Endothelial cell (in vitro differentiated cells): ENCODE results near the gene GABRG3. TPM values are rescaled to one million over a fixed set of nuclear protein-coding genes. Genes with fewer than 3 reads are reported as not detected.

Experiments
- DNase-seq: peaks from one replicate; pipeline ENCODE4 v3.0.0; 2021; ENCODE audit warnings: low spot score
- H3K27ac Mint-ChIP-seq: one replicate; pipeline ENCODE4 v1.8.0; 2021; ENCODE audit warnings: mixed read lengths, inconsistent platforms; ENCODE audit not compliant: unreplicated experiment
- H3K27me3 Mint-ChIP-seq: one replicate; pipeline ENCODE4 v1.8.0; 2021; ENCODE audit warnings: mild to moderate bottlenecking, moderate library complexity, mixed read lengths, inconsistent platforms; ENCODE audit not compliant: unreplicated experiment
- H3K36me3 Mint-ChIP-seq: one replicate; pipeline ENCODE4 v1.8.0; 2021; ENCODE audit warnings: mild to moderate bottlenecking, low read depth, mixed read lengths, inconsistent platforms; ENCODE audit not compliant: unreplicated experiment
- H3K4me1 Mint-ChIP-seq: one replicate; pipeline ENCODE4 v1.8.0; 2021; ENCODE audit warnings: mild to moderate bottlenecking, mixed read lengths, inconsistent platforms; ENCODE audit not compliant: unreplicated experiment
- H3K4me3 Mint-ChIP-seq: one replicate; pipeline ENCODE4 v1.8.0; 2021; ENCODE audit warnings: mild to moderate bottlenecking, mixed read lengths, inconsistent platforms; ENCODE audit not compliant: unreplicated experiment
- H3K9me3 Mint-ChIP-seq: one replicate; pipeline ENCODE4 v1.8.0; 2021; ENCODE audit warnings: mixed read lengths, inconsistent platforms; ENCODE audit not compliant: unreplicated experiment
- CTCF ChIP-seq: fragments of 200-600 bp; sonication (generic); IDR thresholded peaks from one replicate; pipeline ENCODE4 v1.5.0; 2021; ENCODE audit warnings: antibody characterized with exemption; ENCODE audit not compliant: unreplicated experiment
- total RNA-seq: library from RNA; stranded (reverse); fragmentation: NEBNext Ultra II Directional; extraction: Animal tissue kit (Norgen Biotek cat#: 25700); gene quantifications from one replicate; pipeline ENCODE4 v1.2.1, GENCODE V29; 2021; ENCODE audit not compliant: unreplicated experiment

GABRG3 gene
- total RNA-seq, 1 donor from 2014 or later, result 0.21 TPM

GRCh38 chr15:27125185-27125584, 154.2 kb downstream of the GABRG3 start:
- H3K27me3 Mint-ChIP-seq, result no peaks in the 10 kb centered on the region
- no peaks in the 10 kb centered on the region for H3K4me1 Mint-ChIP-seq
- no peaks in the 10 kb centered on the region for H3K36me3 Mint-ChIP-seq
- no peak for TF ChIP-seq CTCF
- no peak for DNase-seq
- H3K27ac Mint-ChIP-seq, result no peak overlapping the region
- no peaks in the 10 kb centered on the region for H3K9me3 Mint-ChIP-seq
- H3K4me3 Mint-ChIP-seq, result no peak overlapping the region

GRCh38 chr15:27126449-27126848, 155.5 kb downstream of the GABRG3 start:
- Mint-ChIP-seq H3K36me3 (no peaks in the 10 kb centered on the region), H3K27me3 (no peaks in the 10 kb centered on the region), H3K4me3 (no peak overlapping the region), H3K4me1 (no peaks in the 10 kb centered on the region), H3K9me3 (no peaks in the 10 kb centered on the region), H3K27ac (no peak overlapping the region)
- TF ChIP-seq CTCF, result no peak
- no peak for DNase-seq

GRCh38 chr15:27127815-27128570, 157.0 kb downstream of the GABRG3 start:
- Mint-ChIP-seq H3K27ac (no peak overlapping the region), H3K36me3 (no peaks in the 10 kb centered on the region)
- DNase-seq, result no peak

DNA sequence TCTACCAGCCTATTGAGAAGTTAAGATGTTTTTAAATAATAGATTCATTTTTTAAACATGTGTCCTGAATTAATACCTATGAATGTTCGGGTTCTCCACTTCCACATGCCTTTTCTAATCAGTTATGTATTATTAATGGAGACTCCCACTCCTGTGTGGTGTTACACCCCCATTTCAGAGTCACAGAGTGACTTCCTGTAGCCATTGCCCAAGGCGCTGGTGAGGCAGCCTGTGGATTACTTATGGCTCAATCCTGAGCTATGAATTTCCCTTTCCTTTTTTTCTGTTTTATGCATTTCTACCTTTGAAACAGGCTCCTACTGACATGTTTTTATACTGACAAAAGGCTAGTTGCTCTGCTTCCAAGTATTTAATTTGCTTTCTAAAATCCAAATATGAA, 162.3 kb downstream of the GABRG3 start:
- H3K4me1 Mint-ChIP-seq, result no peaks in the 10 kb centered on the region
- no peaks in the 10 kb centered on the region for H3K36me3 Mint-ChIP-seq
- no peak for DNase-seq
- TF ChIP-seq CTCF, result no peak
- H3K4me3 Mint-ChIP-seq, result no peak overlapping the region
- H3K9me3 Mint-ChIP-seq, result no peaks in the 10 kb centered on the region
- no peaks in the 10 kb centered on the region for H3K27me3 Mint-ChIP-seq
- no peak overlapping the region for H3K27ac Mint-ChIP-seq

More at GRCh38 chr15:27127815-27128570, 157.0 kb downstream of the GABRG3 start:
- TF ChIP-seq CTCF, result no peak
- Mint-ChIP-seq H3K9me3 (no peaks in the 10 kb centered on the region), H3K4me3 (no peak overlapping the region), H3K4me1 (no peaks in the 10 kb centered on the region), H3K27me3 (no peaks in the 10 kb centered on the region)

GRCh38 chr15:27134481-27134880, 163.5 kb downstream of the GABRG3 start:
- Mint-ChIP-seq H3K4me3 (no peak overlapping the region), H3K27ac (no peak overlapping the region), H3K36me3 (no peaks in the 10 kb centered on the region), H3K4me1 (no peaks in the 10 kb centered on the region), H3K27me3 (no peaks in the 10 kb centered on the region), H3K9me3 (no peaks in the 10 kb centered on the region)
- no peak for DNase-seq
- TF ChIP-seq CTCF, result no peak
